ENCODE measurements around the gene PRR5. TPM values are rescaled to one million over a fixed set of nuclear protein-coding genes. Genes with fewer than 3 reads are reported as not detected.
"Not testable (repeated sequence)": the region's sequence is repeated elsewhere in the genome, so short reads cannot be mapped to it uniquely, and the experiment has no call there.

PRR5 gene, protein sequence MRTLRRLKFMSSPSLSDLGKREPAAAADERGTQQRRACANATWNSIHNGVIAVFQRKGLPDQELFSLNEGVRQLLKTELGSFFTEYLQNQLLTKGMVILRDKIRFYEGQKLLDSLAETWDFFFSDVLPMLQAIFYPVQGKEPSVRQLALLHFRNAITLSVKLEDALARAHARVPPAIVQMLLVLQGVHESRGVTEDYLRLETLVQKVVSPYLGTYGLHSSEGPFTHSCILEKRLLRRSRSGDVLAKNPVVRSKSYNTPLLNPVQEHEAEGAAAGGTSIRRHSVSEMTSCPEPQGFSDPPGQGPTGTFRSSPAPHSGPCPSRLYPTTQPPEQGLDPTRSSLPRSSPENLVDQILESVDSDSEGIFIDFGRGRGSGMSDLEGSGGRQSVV
- total RNA-seq = 10 to 100 TPM; 26.4 to 29.9 TPM
- polyA plus RNA-seq = 175 TPM

DNA sequence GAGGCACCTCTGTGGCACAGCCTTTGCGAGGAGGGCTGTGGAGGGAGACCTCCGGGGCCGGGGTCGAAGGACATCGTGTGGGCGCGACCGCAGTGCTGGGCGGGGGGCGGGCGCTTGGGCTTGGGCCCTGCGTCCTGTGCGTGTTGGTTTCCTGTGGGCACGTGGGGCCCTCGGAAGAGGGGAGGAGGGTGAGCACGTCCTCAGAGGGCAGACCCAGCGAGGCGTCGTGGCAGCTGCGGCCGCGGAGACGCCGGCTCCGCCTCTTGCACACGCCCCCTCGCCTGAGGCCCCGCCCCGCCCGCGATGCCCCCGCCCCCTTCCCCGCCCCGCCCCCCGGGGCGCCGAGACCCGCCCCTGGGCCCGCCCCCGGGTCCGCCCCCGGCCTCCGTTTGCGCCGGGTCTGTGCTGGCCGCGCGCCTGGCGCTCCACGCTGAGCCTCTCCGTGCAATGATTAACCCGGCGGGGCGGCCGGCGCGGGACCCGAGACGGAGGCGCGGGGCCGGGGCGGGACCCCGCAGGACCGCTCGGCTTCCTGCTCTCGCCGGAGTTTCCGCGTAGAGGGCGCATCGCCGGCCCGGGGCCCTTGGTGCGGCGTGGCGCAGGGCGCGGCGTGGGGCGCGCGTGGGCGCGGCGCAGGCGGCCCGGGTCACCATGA lies at the start of gene PRR5:
PRR5 (plus strand) TSS at position 381 of the 655 bp plus-strand sequence; CDS start at position 652, 271 bp downstream.
- H3K9me3 Mint-ChIP-seq = no peaks in the 10 kb centered on the region

DNA sequence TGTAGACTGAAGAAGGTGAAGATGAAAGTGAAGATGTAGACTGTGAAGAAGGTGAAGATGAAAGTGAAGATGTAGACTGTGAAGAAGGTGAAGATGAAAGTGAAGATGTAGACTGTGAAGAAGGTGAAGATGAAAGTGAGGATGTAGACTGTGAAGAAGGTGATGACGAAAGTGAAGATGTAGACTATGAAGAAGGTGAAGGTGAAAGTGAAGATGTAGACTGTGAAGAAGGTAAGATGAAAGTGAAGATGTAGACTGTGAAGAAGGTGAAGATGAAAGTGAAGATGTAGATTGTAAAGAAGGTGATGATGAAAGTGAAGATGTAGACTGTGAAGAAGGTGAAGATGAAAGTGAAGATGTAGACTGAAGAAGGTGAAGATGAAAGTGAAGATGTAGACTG lies 49.1 kb upstream of the PRR5 start:
- H3K9me3 ChIP-seq (ENCODE audit: low read length); H3K27ac Mint-ChIP-seq; H3K27me3 Mint-ChIP-seq; H3K4me3 Mint-ChIP-seq; H3K4me1 Mint-ChIP-seq; H3K27ac ChIP-seq (ENCODE audit: low read depth, low read length); H3K27me3 ChIP-seq (ENCODE audit: insufficient read depth, low read length, poor library complexity, severe bottlenecking); H3K4me1 ChIP-seq (ENCODE audit: insufficient read depth, low read length); H3K36me3 ChIP-seq (ENCODE audit: insufficient read depth, low read length); H3K9me3 Mint-ChIP-seq; DNase-seq; POLR2A ChIA-PET; CTCF ChIA-PET; H3K4me3 ChIP-seq (ENCODE audit: low read length); H3K36me3 Mint-ChIP-seq: not testable (repeated sequence)

More for the DNA sequence above, at the start of gene PRR5:
- no peaks in the 10 kb centered on the region for H3K27me3 Mint-ChIP-seq
- H3K4me3 Mint-ChIP-seq = peak within 1 kb of the TSS; percentile 82 to 91 (median 85)
- Histone ChIP-seq H3K9me3 (ENCODE audit: low read length) (no peaks in the 10 kb centered on the region), H3K4me1 (ENCODE audit: insufficient read depth, low read length) (peaks cover 37% of the 10 kb centered on the region), H3K36me3 (ENCODE audit: insufficient read depth, low read length) (no peaks in the 10 kb centered on the region), H3K4me3 (ENCODE audit: low read length) (peak within 1 kb of the TSS; percentile 63), H3K27ac (ENCODE audit: low read depth, low read length) (peak within 1 kb of the TSS; percentile 54), H3K27me3 (ENCODE audit: insufficient read depth, low read length, poor library complexity, severe bottlenecking) (no peaks in the 10 kb centered on the region)
- H3K36me3 Mint-ChIP-seq = peaks cover 0 to 14% (median 2%) of the 10 kb centered on the region in 3 donors
- DNase-seq = peak; percentile 75 to 93 (median 78)
- H3K27ac Mint-ChIP-seq = peak within 1 kb of the TSS; percentile 57 to 91 (median 91)
- peaks cover 38 to 60% (median 40%) of the 10 kb centered on the region in 3 donors for H3K4me1 Mint-ChIP-seq
- ChIA-PET POLR2A (interaction anchor here (1.0 kb wide), 1 partner anchor 17 kb away, joined by 3 read pairs; no protein-coding TSS in a partner anchor), CTCF (no interaction called here)

DNA sequence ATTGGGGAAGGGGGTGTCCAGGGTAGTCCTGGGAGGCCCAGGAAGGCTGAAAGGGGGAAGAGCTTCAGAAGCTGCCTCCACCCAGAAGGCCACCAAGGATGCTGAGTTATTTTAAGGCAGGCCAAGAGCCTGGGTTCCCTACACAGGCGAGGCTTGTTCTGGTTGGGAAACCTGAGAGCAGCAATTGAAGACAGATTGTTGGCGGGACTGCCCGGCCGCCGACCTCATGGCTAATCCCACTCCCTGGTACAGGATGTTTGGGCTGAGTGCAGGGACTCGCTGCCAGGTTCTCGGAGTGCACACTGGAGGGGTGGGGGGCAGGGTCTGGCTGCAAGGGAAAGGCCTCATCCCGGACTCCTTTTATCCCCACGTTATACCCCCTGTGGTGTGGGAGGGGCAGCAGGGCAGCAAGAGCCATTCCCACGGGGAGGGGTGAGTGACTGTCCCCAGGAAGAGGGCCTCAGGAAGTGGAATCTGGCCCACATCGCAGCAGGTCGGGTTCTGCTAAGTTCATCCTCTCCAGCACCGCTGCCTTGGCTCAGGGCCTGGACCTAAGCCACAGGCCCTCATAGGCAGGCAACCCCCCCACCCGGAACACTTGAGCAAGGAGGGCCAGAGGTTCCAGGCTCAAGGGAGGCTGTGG lies 43.6 kb upstream of the PRR5 start:
- Histone ChIP-seq H3K4me3 (ENCODE audit: low read length) (no peak overlapping the region), H3K9me3 (ENCODE audit: low read length) (no peaks in the 10 kb centered on the region), H3K4me1 (ENCODE audit: insufficient read depth, low read length) (peaks cover 3% of the 10 kb centered on the region), H3K27me3 (ENCODE audit: insufficient read depth, low read length, poor library complexity, severe bottlenecking) (no peaks in the 10 kb centered on the region), H3K27ac (ENCODE audit: low read depth, low read length) (no peak overlapping the region), H3K36me3 (ENCODE audit: insufficient read depth, low read length) (no peaks in the 10 kb centered on the region)
- ChIA-PET POLR2A (no interaction called here), CTCF (no interaction called here)
- no peak overlapping the region for H3K4me3 Mint-ChIP-seq
- H3K27ac Mint-ChIP-seq = no peak overlapping the region
- H3K9me3 Mint-ChIP-seq = no peaks in the 10 kb centered on the region
- no peaks in the 10 kb centered on the region for H3K36me3 Mint-ChIP-seq
- peaks cover 10 to 26% (median 10%) of the 10 kb centered on the region in 3 donors for H3K4me1 Mint-ChIP-seq
- DNase-seq = no peak
- no peaks in the 10 kb centered on the region for H3K27me3 Mint-ChIP-seq

DNA sequence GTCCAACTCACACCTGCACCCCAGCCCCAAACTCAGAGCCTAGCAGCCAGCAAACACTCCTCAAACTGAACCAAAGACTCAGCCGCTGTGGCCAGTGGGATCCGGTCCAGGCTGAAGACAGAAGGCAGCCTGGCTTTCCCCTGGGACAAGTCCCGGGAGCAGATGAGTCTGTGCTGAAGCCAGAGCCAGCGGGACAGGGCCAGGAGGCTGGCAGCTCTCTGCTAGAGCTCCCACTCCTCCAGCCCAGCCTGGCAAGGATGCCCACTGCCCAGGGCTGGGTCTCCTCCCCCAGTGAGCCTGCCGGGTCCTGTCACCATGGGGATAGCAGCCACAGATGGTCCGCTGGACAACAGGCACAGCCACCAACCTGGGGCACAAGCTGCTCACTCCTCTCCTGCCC lies 42.9 kb upstream of the PRR5 start:
- peaks cover 17 to 33% (median 18%) of the 10 kb centered on the region in 3 donors for H3K4me1 Mint-ChIP-seq
- Histone ChIP-seq H3K4me1 (ENCODE audit: insufficient read depth, low read length) (peaks cover 10% of the 10 kb centered on the region), H3K27me3 (ENCODE audit: insufficient read depth, low read length, poor library complexity, severe bottlenecking) (no peaks in the 10 kb centered on the region), H3K27ac (ENCODE audit: low read depth, low read length) (no peak overlapping the region), H3K36me3 (ENCODE audit: insufficient read depth, low read length) (no peaks in the 10 kb centered on the region), H3K9me3 (ENCODE audit: low read length) (no peaks in the 10 kb centered on the region), H3K4me3 (ENCODE audit: low read length) (no peak overlapping the region)
- ChIA-PET POLR2A (no interaction called here), CTCF (no interaction called here)
- peak overlapping the region in 2 of 8 donors; percentile 42 to 54 for H3K27ac Mint-ChIP-seq
- DNase-seq = no peak
- H3K9me3 Mint-ChIP-seq = no peaks in the 10 kb centered on the region
- no peaks in the 10 kb centered on the region for H3K27me3 Mint-ChIP-seq
- H3K4me3 Mint-ChIP-seq = no peak overlapping the region
- no peaks in the 10 kb centered on the region for H3K36me3 Mint-ChIP-seq

DNA sequence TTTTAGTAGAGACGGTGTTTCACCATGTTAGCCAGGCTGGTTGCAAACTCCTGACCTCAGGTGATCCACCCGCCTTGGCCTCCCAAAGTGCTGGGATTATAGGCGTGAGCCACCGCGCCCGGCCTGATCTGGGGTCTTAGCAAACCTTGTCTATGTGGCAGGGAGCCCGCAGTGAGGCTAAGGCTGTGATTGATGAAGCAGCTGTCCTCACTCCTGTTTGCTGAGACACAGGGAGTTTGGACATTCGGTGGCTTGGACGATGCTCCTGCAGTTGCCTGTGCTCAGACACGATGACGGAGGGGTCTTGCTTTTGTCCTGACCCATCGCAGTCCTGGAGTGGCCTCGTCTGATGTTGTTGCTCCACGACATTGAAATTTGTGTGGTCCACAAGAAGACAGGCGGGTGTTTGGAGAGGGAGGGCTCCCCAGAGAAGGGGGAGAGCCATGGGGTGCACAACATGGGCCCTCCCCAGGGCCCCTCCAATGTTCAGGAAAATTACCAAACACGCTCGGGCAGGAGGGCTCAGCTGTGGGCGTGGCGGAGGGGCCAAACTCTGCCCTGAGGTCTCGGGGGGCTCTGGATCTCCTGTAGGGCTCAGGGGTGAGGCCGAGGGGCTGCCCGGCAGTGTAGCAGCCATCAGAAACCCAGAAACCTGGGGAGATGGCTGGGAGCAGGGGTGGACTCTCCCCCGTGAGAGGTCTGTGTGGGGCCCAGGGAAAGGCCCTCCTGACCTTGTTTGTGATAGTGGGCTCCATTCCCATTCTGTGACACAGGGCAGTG lies 41.8 kb upstream of the PRR5 start:
- no peak overlapping the region for H3K4me3 Mint-ChIP-seq
- ChIA-PET CTCF (interaction anchor here (1.0 to 2.4 kb wide), 2 partner anchors 25 to 34 kb away, joined by 3 to 14 read pairs; no protein-coding TSS in a partner anchor), POLR2A (no interaction called here)
- no peaks in the 10 kb centered on the region for H3K36me3 ChIP-seq (ENCODE audit: insufficient read depth, low read length)
- no peak for DNase-seq
- H3K36me3 Mint-ChIP-seq = no peaks in the 10 kb centered on the region
- H3K27me3 ChIP-seq (ENCODE audit: insufficient read depth, low read length, poor library complexity, severe bottlenecking) = no peaks in the 10 kb centered on the region
- H3K27ac Mint-ChIP-seq = peak overlapping the region in 1 of 8 donors; percentile 70
- no peaks in the 10 kb centered on the region for H3K9me3 Mint-ChIP-seq
- H3K27ac ChIP-seq (ENCODE audit: low read depth, low read length) = no peak overlapping the region
- no peaks in the 10 kb centered on the region for H3K27me3 Mint-ChIP-seq
- H3K9me3 ChIP-seq (ENCODE audit: low read length) = no peaks in the 10 kb centered on the region
- peaks cover 26 to 44% (median 29%) of the 10 kb centered on the region in 3 donors for H3K4me1 Mint-ChIP-seq
- H3K4me1 ChIP-seq (ENCODE audit: insufficient read depth, low read length) = peaks cover 20% of the 10 kb centered on the region
- no peak overlapping the region for H3K4me3 ChIP-seq (ENCODE audit: low read length)

DNA sequence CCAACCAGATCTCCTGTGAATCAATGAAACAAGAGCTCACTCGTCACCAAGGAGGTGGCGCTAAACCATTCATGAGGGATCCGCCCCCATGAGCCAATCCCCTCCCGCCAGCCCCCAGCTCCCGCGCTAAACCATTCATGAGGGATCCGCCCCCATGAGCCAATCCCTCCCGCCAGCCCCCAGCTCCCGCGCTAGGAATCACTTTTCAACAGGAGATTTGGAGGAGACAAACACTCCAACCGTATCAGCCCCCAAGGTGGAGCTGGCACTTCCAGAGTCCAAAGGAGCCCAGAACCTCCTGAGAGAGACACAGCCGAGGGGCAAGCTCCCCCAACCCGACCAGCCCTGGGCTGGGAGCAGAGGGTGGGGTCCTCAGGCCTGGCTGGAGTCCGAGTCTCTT lies 40.9 kb upstream of the PRR5 start:
- H3K36me3 ChIP-seq (ENCODE audit: insufficient read depth, low read length) = no peaks in the 10 kb centered on the region
- POLR2A ChIA-PET = no interaction called here
- Mint-ChIP-seq H3K4me3 (no peak overlapping the region), H3K9me3 (no peaks in the 10 kb centered on the region), H3K4me1 (peaks cover 33 to 53% (median 37%) of the 10 kb centered on the region in 3 donors), H3K36me3 (no peaks in the 10 kb centered on the region), H3K27me3 (no peaks in the 10 kb centered on the region), H3K27ac (no peak overlapping the region)
- no peaks in the 10 kb centered on the region for H3K27me3 ChIP-seq (ENCODE audit: insufficient read depth, low read length, poor library complexity, severe bottlenecking)
- H3K4me3 ChIP-seq (ENCODE audit: low read length) = no peak overlapping the region
- H3K27ac ChIP-seq (ENCODE audit: low read depth, low read length) = no peak overlapping the region
- H3K4me1 ChIP-seq (ENCODE audit: insufficient read depth, low read length) = peaks cover 29% of the 10 kb centered on the region
- no peaks in the 10 kb centered on the region for H3K9me3 ChIP-seq (ENCODE audit: low read length)
- CTCF ChIA-PET = interaction anchor here (2.4 kb wide), 1 partner anchor 24 kb away, joined by 14 read pairs; no protein-coding TSS in a partner anchor
- DNase-seq = no peak

DNA sequence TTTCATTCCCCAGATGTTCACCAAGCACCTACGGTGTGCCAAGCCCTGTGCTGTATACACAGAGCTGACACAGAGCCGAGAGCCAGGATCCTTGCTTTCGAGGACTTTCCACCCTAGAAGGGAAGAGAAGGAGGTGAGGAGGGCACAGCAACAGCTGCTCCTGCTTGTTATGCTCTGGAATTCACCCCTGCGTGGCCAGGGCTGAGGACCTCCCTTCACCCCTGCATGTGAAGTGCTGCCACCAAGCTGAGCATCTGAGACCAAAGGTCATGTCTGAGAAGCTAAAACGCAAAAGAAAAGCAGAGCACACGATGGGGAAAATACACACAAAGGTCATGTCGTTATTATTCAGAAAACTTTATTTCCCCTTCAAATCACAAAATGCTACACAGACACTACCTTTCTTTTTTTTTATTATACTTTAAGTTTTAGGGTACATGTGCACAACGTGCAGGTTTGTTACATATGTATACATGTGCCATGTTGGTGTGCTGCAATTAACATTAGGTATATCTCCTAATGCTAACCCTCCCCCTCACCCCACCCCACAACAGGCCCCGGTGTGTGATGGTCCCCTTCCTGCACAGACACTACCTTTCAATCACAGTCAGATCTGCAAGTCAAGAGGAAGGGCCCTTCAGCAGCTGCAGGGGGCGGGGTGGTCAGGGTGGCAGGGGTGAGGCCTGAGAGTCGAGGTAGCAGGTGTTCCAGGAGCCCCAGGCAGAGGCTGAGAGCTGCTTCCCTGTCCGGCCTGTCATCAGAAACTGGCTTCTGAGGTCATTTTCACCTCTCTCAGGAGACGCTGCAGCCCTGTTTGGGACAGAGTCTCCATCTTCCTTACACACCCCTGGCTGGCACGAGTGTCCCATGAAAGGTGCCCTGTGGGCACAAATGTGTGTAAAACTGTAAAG lies 40.1 kb upstream of the PRR5 start:
- H3K4me3 ChIP-seq (ENCODE audit: low read length) = no peak overlapping the region
- DNase-seq = peak in 1 of 5 donors; percentile 22
- H3K27ac ChIP-seq (ENCODE audit: low read depth, low read length) = no peak overlapping the region
- H3K4me1 ChIP-seq (ENCODE audit: insufficient read depth, low read length) = peaks cover 37% of the 10 kb centered on the region
- H3K4me3 Mint-ChIP-seq = no peak overlapping the region
- no peaks in the 10 kb centered on the region for H3K36me3 ChIP-seq (ENCODE audit: insufficient read depth, low read length)
- H3K4me1 Mint-ChIP-seq = peaks cover 41 to 61% (median 45%) of the 10 kb centered on the region in 3 donors
- H3K27me3 ChIP-seq (ENCODE audit: insufficient read depth, low read length, poor library complexity, severe bottlenecking) = no peaks in the 10 kb centered on the region
- H3K9me3 Mint-ChIP-seq = no peaks in the 10 kb centered on the region
- ChIA-PET CTCF (interaction anchor here (2.4 kb wide), 1 partner anchor 23 kb away, joined by 14 read pairs; no protein-coding TSS in a partner anchor), POLR2A (no interaction called here)
- no peaks in the 10 kb centered on the region for H3K27me3 Mint-ChIP-seq
- peak overlapping the region in 1 of 8 donors; percentile 36 for H3K27ac Mint-ChIP-seq
- H3K9me3 ChIP-seq (ENCODE audit: low read length) = no peaks in the 10 kb centered on the region
- no peaks in the 10 kb centered on the region for H3K36me3 Mint-ChIP-seq

All from CD8-positive, alpha-beta memory T cell (primary cell).